Body of pancreas (tissue), 4 donors: ENCODE measurements around the gene MCM3.

Experiments
- CTCF ChIP-seq, 7 experiments: fragments of 450-650 bp in 4 of 7; fragments of 200-600 bp in 3 of 7; sonication (generic) in 3 of 7; IDR thresholded peaks; one replicate each; pipeline ENCODE4 v1.5.1; 2016 to 2019; ENCODE audit warnings: antibody characterized with exemption in 7 of 7
- POLR2A ChIP-seq, 3 donors: fragments of 450-650 bp; IDR thresholded peaks; one replicate each; pipeline ENCODE4 v1.6.1; 2016; ENCODE audit warnings: antibody characterized with exemption in 3 of 3, mild to moderate bottlenecking in 2 of 3

GRCh38 chr6:52254731-52255378 is 29.7 kb downstream of the MCM3 start:
- TF ChIP-seq CTCF (IDR thresholded peaks at IDR 0.05) = no peak
- TF ChIP-seq POLR2A (IDR thresholded peaks at IDR 0.05) = no peak
